Dendritic cell treated with granulocyte-macrophage colony-stimulating factor and Interleukin-4, amounts not matched to agents 40 ng/mL and 50 ng/mL, for 4 days (primary cell): ENCODE measurements around the gene HEATR5A.
"Not testable (repeated sequence)": the region's sequence is repeated elsewhere in the genome, so short reads cannot be mapped to it uniquely, and the experiment has no call there.

Experiments used
- H3K27ac Mint-ChIP-seq: one replicate; pipeline ENCODE4 v1.8.0; 2022; ENCODE audit warnings: mild to moderate bottlenecking, mixed read lengths
- H3K27me3 Mint-ChIP-seq: one replicate; pipeline ENCODE4 v1.8.0; 2022; ENCODE audit warnings: mild to moderate bottlenecking, mixed read lengths
- H3K36me3 Mint-ChIP-seq: one replicate; pipeline ENCODE4 v1.8.0; 2022; ENCODE audit warnings: low read depth, mixed read lengths
- H3K4me1 Mint-ChIP-seq: one replicate; pipeline ENCODE4 v1.8.0; 2022; ENCODE audit warnings: low read depth, mixed read lengths
- H3K4me3 Mint-ChIP-seq: one replicate; pipeline ENCODE4 v1.8.0; 2022; ENCODE audit warnings: mild to moderate bottlenecking, moderate library complexity, mixed read lengths
- H3K9me3 Mint-ChIP-seq: one replicate; pipeline ENCODE4 v1.8.0; 2022; ENCODE audit warnings: mixed read lengths
- intact Hi-C: fragments of 100-400 bp; cut with micrococcal nuclease; formaldehyde crosslinking; loops from one replicate; pipeline ENCODE4 v1.15.0; 2022

HEATR5A gene

DNA sequence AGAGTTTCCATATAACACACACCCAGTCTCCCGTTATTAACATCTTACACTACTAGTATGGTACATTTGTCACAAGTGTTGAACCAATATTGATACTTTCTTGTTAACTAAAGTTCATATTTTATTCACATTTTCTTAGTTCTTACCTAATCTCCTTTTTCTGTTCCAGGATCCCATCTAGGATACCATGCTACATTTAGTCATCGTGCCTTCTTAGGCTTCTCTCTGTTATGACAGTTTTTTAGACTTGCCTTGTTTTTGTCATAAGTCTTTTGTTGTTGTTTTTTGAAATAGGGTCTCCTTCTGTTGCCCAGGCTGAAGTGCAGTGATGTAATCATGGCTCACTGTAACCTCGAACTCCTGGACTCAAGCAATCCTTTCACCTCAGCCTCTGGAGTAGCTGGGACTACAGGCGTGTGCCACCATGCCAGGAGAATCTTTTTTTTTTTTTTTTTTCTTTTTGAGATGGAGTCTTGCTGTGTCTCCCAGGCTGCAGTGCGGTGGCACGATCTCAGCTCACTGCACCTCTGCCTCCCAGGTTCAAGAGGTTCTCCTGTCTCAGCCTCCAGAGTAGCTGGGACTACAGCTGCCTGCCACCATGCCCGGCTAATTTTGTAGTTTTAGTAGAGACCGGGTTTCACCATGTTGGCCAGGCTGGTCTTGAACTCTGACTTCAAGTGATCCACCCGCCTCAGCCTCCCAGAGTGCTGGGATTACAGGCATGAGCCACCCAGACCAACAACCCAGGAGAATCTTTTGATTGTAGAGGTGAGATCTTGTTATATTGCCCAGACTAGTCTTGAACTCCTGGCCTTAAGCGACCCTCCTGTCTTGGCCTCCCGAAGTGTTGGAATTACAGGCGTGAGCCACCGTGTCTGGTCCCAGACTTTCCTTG, 153.7 kb downstream of the HEATR5A start:
- Mint-ChIP-seq H3K4me1 (peaks cover 19% of the 10 kb centered on the region), H3K36me3 (no peaks in the 10 kb centered on the region), H3K27ac (no peak overlapping the region), H3K4me3 (no peak overlapping the region), H3K9me3 (peaks cover 8% of the 10 kb centered on the region), H3K27me3 (no peaks in the 10 kb centered on the region)
- intact Hi-C loops = no loop called here

- H3K27ac Mint-ChIP-seq = no peak overlapping the region
- no peak overlapping the region for H3K4me3 Mint-ChIP-seq
- no peaks in the 10 kb centered on the region for H3K36me3 Mint-ChIP-seq
- H3K27me3 Mint-ChIP-seq = no peaks in the 10 kb centered on the region
- H3K9me3 Mint-ChIP-seq = peaks cover 8% of the 10 kb centered on the region
- peaks cover 26% of the 10 kb centered on the region for H3K4me1 Mint-ChIP-seq
- intact Hi-C loops = no loop called here
These were observed 154.5 kb downstream of the HEATR5A start for GRCh38 chr14:31265701-31266398.

- peaks cover 18% of the 10 kb centered on the region for H3K4me1 Mint-ChIP-seq
- intact Hi-C loops = no loop called here
- no peak overlapping the region for H3K27ac Mint-ChIP-seq
- no peak overlapping the region for H3K4me3 Mint-ChIP-seq
- no peaks in the 10 kb centered on the region for H3K9me3 Mint-ChIP-seq
- H3K36me3 Mint-ChIP-seq = no peaks in the 10 kb centered on the region
- no peaks in the 10 kb centered on the region for H3K27me3 Mint-ChIP-seq
These were observed 156.7 kb downstream of the HEATR5A start for GRCh38 chr14:31263485-31264133.

GRCh38 chr14:31261859-31262731, 158.3 kb downstream of the HEATR5A start:
- H3K27ac Mint-ChIP-seq = peak overlapping the region; percentile 72
- H3K27me3 Mint-ChIP-seq = no peaks in the 10 kb centered on the region
- H3K4me3 Mint-ChIP-seq = no peak overlapping the region
- peaks cover 27% of the 10 kb centered on the region for H3K4me1 Mint-ChIP-seq
- intact Hi-C loops = no loop called here
- no peaks in the 10 kb centered on the region for H3K36me3 Mint-ChIP-seq
- no peaks in the 10 kb centered on the region for H3K9me3 Mint-ChIP-seq

DNA sequence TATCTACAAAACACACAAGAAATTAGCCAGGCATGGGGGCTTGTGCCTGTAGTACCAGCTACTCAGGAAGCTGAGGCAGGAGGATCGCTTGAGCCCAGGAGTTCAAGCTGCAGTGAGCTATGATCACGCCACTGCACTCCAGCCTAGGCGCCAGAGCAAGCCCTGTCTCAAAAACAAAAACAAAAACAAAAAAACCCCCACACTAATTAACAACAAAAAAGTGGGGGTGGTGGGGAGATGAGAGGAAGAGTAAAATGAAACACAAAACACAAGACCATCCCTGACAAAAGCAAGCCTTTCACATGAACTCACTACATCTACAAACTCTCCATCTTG, 158.9 kb downstream of the HEATR5A start:
- H3K9me3 Mint-ChIP-seq = no peaks in the 10 kb centered on the region
- peak overlapping the region; percentile 72 for H3K27ac Mint-ChIP-seq
- peaks cover 33% of the 10 kb centered on the region for H3K4me1 Mint-ChIP-seq
- no peak overlapping the region for H3K4me3 Mint-ChIP-seq
- no peaks in the 10 kb centered on the region for H3K27me3 Mint-ChIP-seq
- H3K36me3 Mint-ChIP-seq = no peaks in the 10 kb centered on the region
- intact Hi-C loops = no loop called here

GRCh38 chr14:31259040-31259435, 161.3 kb downstream of the HEATR5A start:
- H3K4me3 Mint-ChIP-seq, intact Hi-C loops: not testable (repeated sequence)
- peaks cover 34% of the 10 kb centered on the region for H3K4me1 Mint-ChIP-seq

DNA sequence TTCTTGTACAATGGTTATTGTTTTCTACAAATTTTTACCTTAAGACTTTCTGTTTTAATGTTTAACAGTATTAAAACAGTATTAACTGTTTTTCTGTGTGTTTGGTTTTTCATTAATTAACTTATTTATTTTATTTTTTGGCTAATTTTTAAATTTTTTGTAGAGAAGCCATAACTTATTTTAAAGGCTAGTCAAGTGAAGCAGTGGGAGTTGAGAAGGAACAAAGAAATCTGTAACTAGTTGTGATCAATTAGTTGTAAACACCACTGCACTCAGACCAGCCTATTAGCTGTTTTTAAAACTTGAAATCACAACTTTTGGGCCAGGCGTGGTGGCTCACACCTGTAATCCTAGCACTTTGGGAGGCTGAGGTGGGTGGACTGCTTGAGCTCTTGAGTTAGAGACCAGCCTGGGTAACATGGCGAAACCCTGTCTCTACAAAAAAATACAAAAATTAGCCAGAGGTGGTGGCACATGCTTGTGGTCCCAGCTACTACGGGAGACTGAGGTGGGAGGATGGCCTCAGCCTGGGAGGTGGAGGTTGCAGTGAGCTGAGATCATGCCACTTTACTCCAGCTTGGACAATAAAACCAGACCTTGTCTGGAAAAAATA, 161.8 kb downstream of the HEATR5A start:
- Mint-ChIP-seq H3K4me3 (no peak overlapping the region), H3K9me3 (no peaks in the 10 kb centered on the region), H3K4me1 (peaks cover 34% of the 10 kb centered on the region), H3K27me3 (no peaks in the 10 kb centered on the region), H3K36me3 (no peaks in the 10 kb centered on the region), H3K27ac (no peak overlapping the region)
- intact Hi-C loops = no loop called here

More at GRCh38 chr14:31259040-31259435, 161.3 kb downstream of the HEATR5A start:
- H3K9me3 Mint-ChIP-seq, H3K36me3 Mint-ChIP-seq, H3K27ac Mint-ChIP-seq, H3K27me3 Mint-ChIP-seq: not testable (repeated sequence)

GRCh38 chr14:31257554-31258426, 162.6 kb downstream of the HEATR5A start:
- H3K36me3 Mint-ChIP-seq, H3K4me3 Mint-ChIP-seq, H3K27me3 Mint-ChIP-seq, H3K9me3 Mint-ChIP-seq, H3K27ac Mint-ChIP-seq, intact Hi-C loops: not testable (repeated sequence)
- H3K4me1 Mint-ChIP-seq = peaks cover 33% of the 10 kb centered on the region

DNA sequence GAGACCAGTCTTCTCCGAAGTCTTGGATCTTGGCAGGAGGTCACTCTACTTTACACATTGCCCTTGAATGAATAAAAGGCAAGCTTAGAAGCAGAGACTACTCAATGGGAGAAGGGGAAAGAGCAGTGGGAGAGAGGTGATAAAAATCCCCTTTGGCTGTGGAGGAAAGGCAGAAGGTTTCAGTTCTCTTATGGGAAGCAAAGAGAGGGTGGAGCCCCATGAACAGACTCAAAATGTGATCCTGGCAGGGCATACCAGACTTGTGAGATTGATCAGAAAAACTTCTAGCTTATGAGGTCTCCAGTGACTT, 163.2 kb downstream of the HEATR5A start:
- H3K27ac Mint-ChIP-seq = no peak overlapping the region
- no peaks in the 10 kb centered on the region for H3K27me3 Mint-ChIP-seq
- H3K4me3 Mint-ChIP-seq = no peak overlapping the region
- H3K4me1 Mint-ChIP-seq = peaks cover 28% of the 10 kb centered on the region
- intact Hi-C loops = no loop called here
- no peaks in the 10 kb centered on the region for H3K9me3 Mint-ChIP-seq
- no peaks in the 10 kb centered on the region for H3K36me3 Mint-ChIP-seq

GRCh38 chr14:31256534-31257243, 163.7 kb downstream of the HEATR5A start:
- Mint-ChIP-seq H3K36me3 (no peaks in the 10 kb centered on the region), H3K4me1 (peaks cover 24% of the 10 kb centered on the region), H3K27ac (no peak overlapping the region), H3K4me3 (no peak overlapping the region), H3K27me3 (no peaks in the 10 kb centered on the region), H3K9me3 (no peaks in the 10 kb centered on the region)
- intact Hi-C loops = no loop called here

DNA sequence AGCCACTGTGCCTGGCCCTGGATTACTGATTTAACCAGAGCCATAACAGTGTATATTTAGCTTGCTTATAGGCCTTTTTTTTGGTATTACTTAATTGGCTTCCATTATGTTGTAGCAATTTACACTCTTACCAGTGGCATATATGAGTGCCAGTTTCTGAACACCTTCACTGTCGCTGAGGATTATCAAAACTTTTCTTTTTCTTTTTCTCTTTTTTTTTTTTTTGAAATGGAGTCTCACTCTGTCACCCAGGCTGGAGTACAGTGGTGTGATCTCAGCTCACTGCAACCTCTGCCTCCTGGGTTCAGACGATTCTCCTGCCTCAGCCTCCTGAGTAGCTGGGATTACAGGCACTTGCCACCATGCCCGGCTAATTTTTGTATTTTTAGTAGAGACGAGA, 164.4 kb downstream of the HEATR5A start:
- H3K4me1 Mint-ChIP-seq = peaks cover 20% of the 10 kb centered on the region
- H3K27me3 Mint-ChIP-seq, H3K9me3 Mint-ChIP-seq, H3K27ac Mint-ChIP-seq, H3K36me3 Mint-ChIP-seq, H3K4me3 Mint-ChIP-seq, intact Hi-C loops: not testable (repeated sequence)

- no peaks in the 10 kb centered on the region for H3K27me3 Mint-ChIP-seq
- peaks cover 20% of the 10 kb centered on the region for H3K4me1 Mint-ChIP-seq
- intact Hi-C loops = no loop called here
- H3K9me3 Mint-ChIP-seq = no peaks in the 10 kb centered on the region
- H3K4me3 Mint-ChIP-seq = no peak overlapping the region
- H3K27ac Mint-ChIP-seq = no peak overlapping the region
- H3K36me3 Mint-ChIP-seq = no peaks in the 10 kb centered on the region
These were observed 165.1 kb downstream of the HEATR5A start for GRCh38 chr14:31255286-31255685.
